Mesendoderm (in vitro differentiated cells): ENCODE results near the gene AUH.

ENCODE experiments used
- DNase-seq: peaks from one replicate; pipeline ENCODE4 v3.0.0; 2013
- H2AK5ac ChIP-seq: 2 replicates; pipeline ENCODE4 v1.6.1; 2013; ENCODE audit warnings: low read length, inconsistent platforms
- H2BK120ac ChIP-seq: 2 replicates; pipeline ENCODE4 v1.6.1; 2013; ENCODE audit warnings: low read depth, mild to moderate bottlenecking, low read length, moderate library complexity, mixed read lengths
- H2BK15ac ChIP-seq: replicated peaks from 2 replicates; pipeline ENCODE4 v1.6.1; 2013; ENCODE audit warnings: low read depth, mild to moderate bottlenecking, moderate library complexity
- H2BK5ac ChIP-seq: 2 replicates; pipeline ENCODE4 v1.6.1; 2013; ENCODE audit warnings: low read length, inconsistent platforms
- H3K18ac ChIP-seq: 2 replicates; pipeline ENCODE4 v1.6.1; 2013; ENCODE audit warnings: mild to moderate bottlenecking, low read length, mixed read lengths
- H3K23ac ChIP-seq: one replicate; pipeline ENCODE4 v1.6.1; 2013; ENCODE audit warnings: low read length
- H3K27ac ChIP-seq: 2 replicates; pipeline ENCODE4 v1.5.1; 2013; ENCODE audit warnings: low read depth, mild to moderate bottlenecking, inconsistent platforms, low read length, moderate library complexity
- H3K27me3 ChIP-seq: 2 replicates; pipeline ENCODE4 v1.6.1; 2013; ENCODE audit warnings: low read length, control low read depth, mild to moderate bottlenecking, inconsistent platforms; ENCODE audit not compliant: insufficient read depth, poor library complexity
- H3K36me3 ChIP-seq: 2 replicates; pipeline ENCODE4 v1.6.1; 2013; ENCODE audit warnings: low read length, inconsistent platforms; ENCODE audit not compliant: control insufficient read depth, insufficient read depth
- H3K4ac ChIP-seq: one replicate; pipeline ENCODE4 v1.6.1; 2013; ENCODE audit warnings: low read depth, mild to moderate bottlenecking, low read length, moderate library complexity
- H3K4me1 ChIP-seq: 2 replicates; pipeline ENCODE4 v1.6.1; 2013; ENCODE audit warnings: low read depth, low read length, inconsistent platforms; ENCODE audit not compliant: control insufficient read depth
- H3K4me2 ChIP-seq: 2 replicates; pipeline ENCODE4 v1.6.1; 2013; ENCODE audit warnings: low read length
- H3K4me3 ChIP-seq: 2 replicates; pipeline ENCODE4 v1.5.1; 2013; ENCODE audit warnings: mild to moderate bottlenecking, low read length
- H3K56ac ChIP-seq: one replicate; pipeline ENCODE4 v1.6.1; 2013; ENCODE audit warnings: low read length
- H3K79me1 ChIP-seq: 2 replicates; pipeline ENCODE4 v1.6.1; 2013; ENCODE audit warnings: low read length, inconsistent platforms
- H3K79me2 ChIP-seq: 2 replicates; pipeline ENCODE4 v1.6.1; 2013; ENCODE audit warnings: mild to moderate bottlenecking, low read length; ENCODE audit not compliant: control insufficient read depth, insufficient read depth
- H3K9ac ChIP-seq: 2 replicates; pipeline ENCODE4 v1.6.1; 2013; ENCODE audit warnings: low read length, inconsistent platforms
- H4K5ac ChIP-seq: one replicate; pipeline ENCODE4 v1.6.1; 2013; ENCODE audit warnings: low read length
- H4K8ac ChIP-seq: one replicate; pipeline ENCODE4 v1.6.1; 2013; ENCODE audit warnings: low read depth, mild to moderate bottlenecking, control low read depth, low read length, moderate library complexity
- WGBS: extraction: QIAGEN DNeasy Blood & Tissue Kit; methylation state at CpG from one replicate; pipeline ENCODE4 v1.1.7; 2013; ENCODE audit warnings: low lambda C conversion rate, missing lambda C conversion rate; ENCODE audit not compliant: insufficient coverage; ENCODE audit errors: extremely low coverage; 5-methylcytosine and 5-hydroxymethylcytosine counted together

Gene AUH

DNA sequence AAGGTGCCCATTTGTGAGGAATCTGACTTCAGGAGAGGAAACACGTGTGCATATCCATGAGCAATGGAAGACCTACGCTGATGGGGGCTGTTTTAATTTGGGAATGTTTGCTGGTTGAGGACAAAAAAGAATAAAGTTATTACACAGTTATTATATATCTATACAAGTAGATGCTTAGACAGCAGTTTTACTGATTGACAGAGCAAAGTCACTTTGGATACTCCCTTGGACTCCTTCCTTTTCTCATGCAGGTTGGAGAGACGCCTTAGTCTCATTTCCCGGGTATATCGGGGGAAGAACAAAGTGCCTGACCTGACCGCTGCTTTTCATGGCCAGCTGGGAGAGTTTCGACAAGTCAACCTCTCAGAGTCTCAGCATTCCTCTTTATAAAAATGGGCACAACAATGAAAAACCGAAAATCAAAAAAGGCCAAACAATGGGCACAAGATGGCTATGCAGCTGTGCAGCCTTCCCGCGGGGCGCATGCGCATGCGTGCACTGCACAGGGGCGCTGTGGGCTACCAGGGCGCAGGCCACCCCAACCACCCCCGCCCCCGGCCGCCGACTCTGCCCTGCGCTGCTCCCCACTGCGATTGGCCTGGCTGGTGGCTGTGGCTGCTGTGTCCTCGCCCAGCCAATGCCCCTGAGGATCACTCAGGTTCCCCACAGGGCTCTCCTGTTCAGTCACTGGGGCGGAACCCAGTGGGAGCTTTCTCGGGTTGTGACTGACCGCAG, 43.8 kb upstream of the AUH start:
- Histone ChIP-seq H3K9ac (no peak overlapping the region), H3K4ac (no peak overlapping the region)

DNA sequence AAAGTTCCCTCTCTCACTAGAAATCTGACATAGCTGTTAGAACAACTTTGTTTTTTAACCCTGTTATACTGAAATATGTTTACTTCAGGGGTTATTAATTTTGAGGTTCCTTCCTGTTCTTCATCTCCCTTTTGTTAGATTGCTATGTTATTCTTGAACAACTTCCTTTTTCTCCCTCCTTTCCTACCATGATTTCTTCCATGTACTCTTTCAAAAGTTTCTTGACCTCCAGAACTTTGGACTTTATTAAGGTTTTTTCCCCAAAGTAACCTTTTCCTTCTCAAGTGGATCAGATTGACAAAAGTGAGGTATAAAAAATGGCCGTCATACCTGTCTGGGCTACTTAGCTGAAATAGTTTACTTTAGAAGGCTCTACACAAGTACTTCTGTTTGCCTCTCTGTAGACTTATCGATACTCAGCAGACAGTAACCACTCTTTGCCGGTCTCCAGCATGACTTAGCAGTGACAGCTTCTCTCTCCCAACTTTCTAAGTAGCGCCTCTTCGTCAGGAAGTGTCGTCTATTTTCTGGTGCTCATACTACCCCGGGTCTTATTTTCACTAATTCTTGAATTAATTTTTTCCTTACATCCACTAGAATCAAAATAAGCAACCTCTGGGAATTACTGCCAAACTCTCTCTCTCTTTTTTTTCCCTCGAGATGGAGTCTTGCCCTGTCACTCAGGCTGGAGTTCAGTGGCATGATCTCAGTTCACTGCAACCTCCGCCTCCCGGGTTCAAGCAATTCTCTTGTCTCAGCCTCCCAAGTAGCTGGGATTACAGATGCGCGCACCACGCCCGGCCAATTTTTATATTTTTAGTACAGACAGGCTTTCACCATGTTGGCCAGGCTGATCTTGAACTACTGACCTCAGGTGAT, 42.2 kb upstream of the AUH start:
- Histone ChIP-seq H3K36me3 (no peaks in the 10 kb centered on the region), H3K4ac (no peak overlapping the region), H3K9ac (no peak overlapping the region), H3K79me1 (no peaks in the 10 kb centered on the region), H3K23ac (no peak overlapping the region), H3K27me3 (no peaks in the 10 kb centered on the region), H3K4me3 (no peak overlapping the region), H2BK15ac (no peak overlapping the region), H3K79me2 (no peaks in the 10 kb centered on the region), H3K4me1 (no peaks in the 10 kb centered on the region), H3K18ac (no peak overlapping the region), H3K4me2 (no peak overlapping the region), H4K5ac (no peak overlapping the region), H4K8ac (no peak overlapping the region), H2BK120ac (no peak overlapping the region), H2BK5ac (no peak overlapping the region), H3K27ac (no peak overlapping the region), H3K56ac (no peak overlapping the region), H2AK5ac (no peak overlapping the region)
- DNase-seq = no peak
- WGBS = no CpG with 5 or more reads among the region's 14 CpGs

More for the DNA sequence above, 43.8 kb upstream of the AUH start:
- Histone ChIP-seq H4K5ac (no peak overlapping the region), H3K18ac (no peak overlapping the region), H3K27me3 (no peaks in the 10 kb centered on the region), H2AK5ac (no peak overlapping the region), H2BK5ac (no peak overlapping the region), H3K27ac (no peak overlapping the region), H3K79me1 (peaks cover 2% of the 10 kb centered on the region), H3K56ac (no peak overlapping the region), H3K36me3 (peaks cover 5% of the 10 kb centered on the region), H3K23ac (no peak overlapping the region), H4K8ac (no peak overlapping the region), H3K4me2 (no peak overlapping the region), H3K4me3 (no peak overlapping the region), H2BK15ac (no peak overlapping the region), H2BK120ac (no peak overlapping the region), H3K4me1 (no peaks in the 10 kb centered on the region), H3K79me2 (no peaks in the 10 kb centered on the region)
- DNase-seq = no peak
- WGBS = no CpG with 5 or more reads among the region's 25 CpGs

DNA sequence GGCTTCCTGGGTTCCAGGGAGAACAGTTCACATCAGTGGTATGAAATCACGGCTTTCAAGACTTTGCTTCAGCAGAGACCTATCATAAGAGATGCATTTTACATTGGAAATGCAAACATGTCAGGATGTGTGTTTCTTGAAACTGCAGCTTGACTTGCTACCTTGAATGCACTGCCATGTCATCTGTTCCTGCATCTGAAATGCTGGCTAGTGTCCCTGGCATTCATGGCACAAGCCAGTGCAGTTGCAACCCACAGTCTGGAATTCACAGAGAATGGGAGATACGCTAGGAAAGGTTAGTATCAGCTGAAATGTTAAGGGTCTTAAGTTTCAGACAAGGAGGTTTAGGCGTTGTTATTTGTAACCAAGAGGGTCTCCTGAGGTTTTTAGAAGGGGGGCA, 37.2 kb upstream of the AUH start:
- Histone ChIP-seq H3K4me2 (no peak overlapping the region), H2BK15ac (no peak overlapping the region), H3K4ac (no peak overlapping the region), H2BK120ac (no peak overlapping the region), H2AK5ac (no peak overlapping the region), H3K9ac (no peak overlapping the region), H4K5ac (no peak overlapping the region), H3K4me1 (no peaks in the 10 kb centered on the region), H3K79me1 (no peaks in the 10 kb centered on the region), H4K8ac (no peak overlapping the region), H3K79me2 (no peaks in the 10 kb centered on the region), H3K18ac (no peak overlapping the region), H3K4me3 (no peak overlapping the region), H3K56ac (no peak overlapping the region), H3K27ac (no peak overlapping the region), H3K27me3 (no peaks in the 10 kb centered on the region), H3K36me3 (no peaks in the 10 kb centered on the region), H2BK5ac (no peak overlapping the region), H3K23ac (no peak overlapping the region)
- no peak for DNase-seq
- WGBS = no CpG with 5 or more reads among the region's 3 CpGs

DNA sequence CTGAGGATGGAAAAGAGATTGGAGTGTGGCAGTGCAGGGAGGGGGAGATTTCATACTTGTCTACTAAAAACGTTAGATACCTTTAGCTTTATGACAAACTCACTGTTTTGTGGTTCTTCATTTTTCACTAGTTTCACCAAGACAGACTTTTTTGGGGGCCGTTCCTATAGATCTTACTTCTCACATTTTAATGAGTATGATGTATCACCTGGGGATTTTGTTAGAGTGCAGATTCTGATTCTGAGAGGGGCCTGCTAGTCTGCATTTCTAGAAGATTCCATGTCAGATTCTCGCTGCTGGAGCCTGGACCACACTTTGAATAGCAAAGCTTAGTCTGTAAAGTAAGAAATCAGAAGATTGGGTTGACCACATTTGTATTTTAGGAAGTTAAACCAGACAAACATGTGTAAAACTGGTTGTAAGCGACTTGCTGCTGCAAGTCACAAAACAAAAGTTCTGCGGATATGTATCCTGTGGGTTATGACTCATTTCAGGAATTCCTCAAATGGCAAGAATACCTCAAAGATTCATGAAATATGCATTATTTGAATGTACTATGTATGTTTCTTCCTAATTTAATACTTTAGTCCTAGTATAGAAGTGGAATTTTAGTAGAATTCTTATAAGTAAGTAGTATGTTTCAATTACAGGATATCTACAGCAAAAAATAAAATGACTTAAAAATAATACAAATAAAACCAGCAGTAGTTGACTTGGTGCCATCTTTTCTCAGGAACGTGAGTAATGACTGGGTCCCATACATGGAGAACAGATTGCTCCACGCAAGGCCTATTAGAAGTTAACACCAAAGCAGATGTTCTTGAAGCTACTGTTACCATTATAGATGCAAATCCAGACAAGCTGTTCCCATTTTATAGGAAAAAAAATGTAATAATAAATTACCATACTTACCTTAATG, 34.1 kb upstream of the AUH start:
- Histone ChIP-seq H3K27me3 (no peaks in the 10 kb centered on the region), H3K4me2 (no peak overlapping the region), H3K9ac (no peak overlapping the region), H2AK5ac (no peak overlapping the region), H3K79me1 (no peaks in the 10 kb centered on the region), H2BK15ac (no peak overlapping the region), H3K4me1 (no peaks in the 10 kb centered on the region), H3K18ac (no peak overlapping the region), H3K4ac (no peak overlapping the region), H3K4me3 (no peak overlapping the region), H3K56ac (no peak overlapping the region), H3K27ac (no peak overlapping the region), H2BK5ac (no peak overlapping the region), H4K5ac (no peak overlapping the region), H3K23ac (no peak overlapping the region), H4K8ac (no peak overlapping the region), H2BK120ac (no peak overlapping the region), H3K79me2 (no peaks in the 10 kb centered on the region), H3K36me3 (no peaks in the 10 kb centered on the region)
- DNase-seq = no peak
- no CpG with 5 or more reads among the region's 7 CpGs for WGBS

DNA sequence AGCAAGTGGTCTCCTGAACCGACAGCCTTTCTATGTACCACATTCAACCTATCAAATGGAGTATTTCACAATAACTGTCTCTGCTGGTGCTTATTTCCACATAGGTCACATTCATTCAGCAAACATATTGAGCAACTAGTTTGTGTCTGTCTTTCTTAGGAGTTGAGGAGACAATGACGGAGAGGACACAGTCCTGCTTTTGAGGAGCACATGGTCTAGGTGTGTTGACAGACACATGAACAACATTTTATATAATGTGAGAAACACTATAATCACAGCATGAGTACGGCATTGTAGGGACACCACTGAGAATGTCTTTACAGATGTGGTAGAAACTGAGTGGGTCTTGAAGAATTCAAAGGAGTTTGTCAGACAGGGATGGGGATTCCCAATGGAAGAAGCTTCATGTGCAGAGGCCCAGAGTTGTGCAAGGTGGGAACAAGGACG, 33.4 kb upstream of the AUH start:
- Histone ChIP-seq H2BK5ac (no peak overlapping the region), H3K79me1 (no peaks in the 10 kb centered on the region), H3K27ac (no peak overlapping the region), H4K8ac (no peak overlapping the region), H3K4me3 (no peak overlapping the region), H3K56ac (no peak overlapping the region), H3K9ac (no peak overlapping the region), H2BK15ac (no peak overlapping the region), H3K4me2 (no peak overlapping the region), H2BK120ac (no peak overlapping the region), H3K27me3 (no peaks in the 10 kb centered on the region), H3K4ac (no peak overlapping the region), H3K18ac (no peak overlapping the region), H4K5ac (no peak overlapping the region), H2AK5ac (no peak overlapping the region), H3K36me3 (no peaks in the 10 kb centered on the region), H3K23ac (no peak overlapping the region), H3K4me1 (no peaks in the 10 kb centered on the region), H3K79me2 (no peaks in the 10 kb centered on the region)
- WGBS = no CpG with 5 or more reads among the region's 4 CpGs
- DNase-seq = no peak
